IMR-90 (cell line): ENCODE data around the gene PP2D1.

Experiments
- CEBPB ChIP-seq: IDR thresholded peaks from 2 replicates; pipeline ENCODE4 v1.6.1; 2012; ENCODE audit warnings: low read depth, low read length, improper control_type of control experiment
- CTCF ChIP-seq: conservative IDR thresholded peaks from 2 replicates; pipeline ENCODE4 v1.5.1; 2012; ENCODE audit warnings: mild to moderate bottlenecking, low read depth, low read length, improper control_type of control experiment
- MXI1 ChIP-seq: IDR thresholded peaks from 2 replicates; pipeline ENCODE4 v1.6.1; 2012; ENCODE audit warnings: low read depth, mild to moderate bottlenecking, low read length, moderate library complexity, borderline replicate concordance
- POLR2A ChIP-seq: IDR thresholded peaks from 2 replicates; pipeline ENCODE4 v1.6.1; 2012; ENCODE audit warnings: mild to moderate bottlenecking, low read depth, low read length
- RAD21 ChIP-seq: IDR thresholded peaks from 2 replicates; pipeline ENCODE4 v1.6.1; 2012; ENCODE audit warnings: low read length, improper control_type of control experiment
- RCOR1 ChIP-seq: IDR thresholded peaks from 2 replicates; pipeline ENCODE4 v1.6.1; 2012; ENCODE audit warnings: mild to moderate bottlenecking, low read length, improper control_type of control experiment; ENCODE audit not compliant: insufficient replicate concordance
- RFX5 ChIP-seq: IDR thresholded peaks from 2 replicates; pipeline ENCODE4 v1.8.0; 2012; ENCODE audit warnings: low read depth, mild to moderate bottlenecking, low read length, moderate library complexity
- SMC3 ChIP-seq: fragments of 150-350 bp; IDR thresholded peaks from 2 replicates; pipeline ENCODE4 v1.6.1; 2016; ENCODE audit warnings: low read depth, mild to moderate bottlenecking, antibody characterized with exemption, low read length, moderate library complexity

DNA sequence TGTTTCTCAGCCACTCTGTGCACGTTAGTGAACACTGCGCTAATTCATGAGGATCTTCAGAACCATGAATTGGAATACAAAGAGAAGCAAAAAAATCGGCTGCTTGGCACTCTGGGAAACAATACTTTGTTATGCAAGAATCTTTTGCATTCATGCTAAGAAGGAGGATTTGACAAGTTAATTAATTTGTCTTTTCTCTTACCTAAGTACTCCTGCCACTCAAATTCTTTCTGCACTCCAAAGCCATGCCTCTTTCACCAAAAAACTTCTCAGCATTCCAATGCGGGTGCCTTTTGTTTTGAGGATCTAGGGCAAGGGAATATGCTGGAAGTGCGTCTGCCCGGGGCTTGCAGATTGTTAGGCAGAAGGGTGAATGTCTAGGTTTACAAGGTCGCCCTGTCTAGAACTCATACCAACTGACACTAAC is 16.9 kb upstream of the PP2D1 start:
- TF ChIP-seq CTCF (no peak), SMC3 (no peak), POLR2A (no peak), MXI1 (no peak), RAD21 (no peak), RCOR1 (no peak), RFX5 (no peak), CEBPB (no peak)
